Suprapubic skin (tissue), 4 donors: ENCODE results near the gene PRCC. TPM values are rescaled to one million over a fixed set of nuclear protein-coding genes. Genes with fewer than 3 reads are reported as not detected.
"Not testable (repeated sequence)": the region's sequence is repeated elsewhere in the genome, so short reads cannot be mapped to it uniquely, and the experiment has no call there.

Source experiments
- DNase-seq, 2 donors: peaks; one replicate each; pipeline ENCODE4 v3.0.0-alpha.2; 2019; ENCODE audit warnings: low spot score in 2 of 2
- H3K27ac ChIP-seq: fragments of 200-600 bp; sonication (generic); one replicate; pipeline ENCODE4 v1.5.1; 2019
- H3K27me3 ChIP-seq: fragments of 200-600 bp; sonication (generic); one replicate; pipeline ENCODE4 v1.5.1; 2019
- H3K36me3 ChIP-seq: fragments of 200-600 bp; sonication (generic); one replicate; pipeline ENCODE4 v1.5.1; 2019
- H3K4me1 ChIP-seq: fragments of 200-600 bp; sonication (generic); one replicate; pipeline ENCODE4 v1.5.1; 2019
- H3K4me3 ChIP-seq: fragments of 200-600 bp; sonication (generic); one replicate; pipeline ENCODE4 v1.5.1; 2019; ENCODE audit warnings: mild to moderate bottlenecking
- H3K9me3 ChIP-seq: fragments of 200-600 bp; sonication (generic); one replicate; pipeline ENCODE4 v1.5.1; 2019
- EP300 ChIP-seq: sonication (generic); formaldehyde crosslinking; IDR thresholded peaks from one replicate; pipeline ENCODE4 v1.6.1; 2017; ENCODE audit warnings: antibody characterized with exemption
- POLR2A ChIP-seq, 2 donors: fragments of 450-650 bp; IDR thresholded peaks; one replicate each; pipeline ENCODE4 v1.6.1; 2017; ENCODE audit warnings: antibody characterized with exemption in 2 of 2, mild to moderate bottlenecking in 2 of 2, moderate library complexity in 2 of 2
- POLR2AphosphoS5 ChIP-seq, 3 donors: sonication (generic); formaldehyde crosslinking; IDR thresholded peaks; one replicate each; pipeline ENCODE4 v1.6.1; 2017; ENCODE audit warnings: antibody characterized with exemption in 3 of 3
- WGBS: methylation state at CpG from one replicate; pipeline ENCODE4 v1.1.5; 2018; 5-methylcytosine and 5-hydroxymethylcytosine counted together
- total RNA-seq, 4 donors: library from RNA; depleted of rRNA; stranded (reverse); fragments of >200 nt; gene quantifications; one replicate each; pipeline ENCODE4 v1.1.0, GENCODE V29; 2016
- TF ChIP-seq, protein P1 (sequence below), 2 donors: fragments of 200-600 bp in 1 of 2; fragments of 450-650 bp in 1 of 2; sonication (generic) in 1 of 2; IDR thresholded peaks; one replicate each; pipeline ENCODE4 v1.5.1; 2016 to 2019; ENCODE audit warnings: antibody characterized with exemption in 2 of 2, mild to moderate bottlenecking in 1 of 2, moderate library complexity in 1 of 2

The PRCC gene
- total RNA-seq, 4 donors from 2014 or later: 39.1 to 50.1 (median 43.3) TPM

- Histone ChIP-seq H3K27me3 (no peaks in the 10 kb centered on the region), H3K4me3 (peak overlapping the region; percentile 96), H3K9me3 (no peaks in the 10 kb centered on the region), H3K4me1 (peaks cover 49% of the 10 kb centered on the region), H3K27ac (peak overlapping the region; percentile 99), H3K36me3 (no peaks in the 10 kb centered on the region)
- peak; percentile 99 for DNase-seq
- TF ChIP-seq, protein P1, sequence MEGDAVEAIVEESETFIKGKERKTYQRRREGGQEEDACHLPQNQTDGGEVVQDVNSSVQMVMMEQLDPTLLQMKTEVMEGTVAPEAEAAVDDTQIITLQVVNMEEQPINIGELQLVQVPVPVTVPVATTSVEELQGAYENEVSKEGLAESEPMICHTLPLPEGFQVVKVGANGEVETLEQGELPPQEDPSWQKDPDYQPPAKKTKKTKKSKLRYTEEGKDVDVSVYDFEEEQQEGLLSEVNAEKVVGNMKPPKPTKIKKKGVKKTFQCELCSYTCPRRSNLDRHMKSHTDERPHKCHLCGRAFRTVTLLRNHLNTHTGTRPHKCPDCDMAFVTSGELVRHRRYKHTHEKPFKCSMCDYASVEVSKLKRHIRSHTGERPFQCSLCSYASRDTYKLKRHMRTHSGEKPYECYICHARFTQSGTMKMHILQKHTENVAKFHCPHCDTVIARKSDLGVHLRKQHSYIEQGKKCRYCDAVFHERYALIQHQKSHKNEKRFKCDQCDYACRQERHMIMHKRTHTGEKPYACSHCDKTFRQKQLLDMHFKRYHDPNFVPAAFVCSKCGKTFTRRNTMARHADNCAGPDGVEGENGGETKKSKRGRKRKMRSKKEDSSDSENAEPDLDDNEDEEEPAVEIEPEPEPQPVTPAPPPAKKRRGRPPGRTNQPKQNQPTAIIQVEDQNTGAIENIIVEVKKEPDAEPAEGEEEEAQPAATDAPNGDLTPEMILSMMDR (IDR thresholded peaks at IDR 0.05): peak in 1 of 2 donors; percentile 13
- TF ChIP-seq POLR2AphosphoS5 (IDR thresholded peaks at IDR 0.05) (peak; percentile 40 to 97 (median 91)), EP300 (no peak)
- under 1% methylated on average over 35 of the region's 68 CpGs for WGBS
These were observed 15.4 kb upstream of the PRCC start for GRCh38 chr1:156751757-156752481.

GRCh38 chr1:156752843-156753482 is 14.4 kb upstream of the PRCC start:
- Histone ChIP-seq H3K27ac (peak overlapping the region; percentile 99), H3K36me3 (no peaks in the 10 kb centered on the region), H3K4me1 (peaks cover 40% of the 10 kb centered on the region), H3K27me3 (no peaks in the 10 kb centered on the region), H3K4me3 (peak overlapping the region; percentile 96), H3K9me3 (no peaks in the 10 kb centered on the region)
- TF ChIP-seq EP300 (no peak), POLR2AphosphoS5 (IDR thresholded peaks at IDR 0.05) (no peak), POLR2A (IDR thresholded peaks at IDR 0.05) (no peak)
- TF ChIP-seq, protein P1 (IDR thresholded peaks at IDR 0.05): no peak
- 19% methylated on average over 1 of the region's 1 CpG for WGBS
- no peak for DNase-seq

DNA sequence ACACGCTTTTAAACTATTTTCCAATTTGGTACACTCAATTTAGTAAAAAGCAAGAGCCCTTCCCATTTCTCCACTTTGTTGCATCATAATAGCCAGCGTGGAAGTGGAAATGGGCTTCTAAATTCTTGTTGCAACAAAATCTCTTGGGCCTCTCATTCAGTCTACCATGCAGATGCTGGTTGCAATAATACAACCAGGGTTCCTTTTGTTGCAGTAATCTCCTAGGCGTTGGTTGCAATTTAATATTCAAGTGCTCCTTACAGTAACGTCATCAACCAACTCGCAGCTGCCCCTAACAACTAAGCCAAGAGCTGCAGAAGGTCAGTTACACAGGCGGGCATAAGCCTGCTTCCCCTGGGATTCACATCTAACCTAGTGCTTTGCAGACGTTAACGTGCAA is 13.1 kb upstream of the PRCC start:
- 87% methylated on average over 8 of the region's 8 CpGs for WGBS
- H3K9me3 ChIP-seq: no peaks in the 10 kb centered on the region
- no peaks in the 10 kb centered on the region for H3K36me3 ChIP-seq
- H3K4me3 ChIP-seq: no peak overlapping the region
- no peak for DNase-seq
- H3K27me3 ChIP-seq: no peaks in the 10 kb centered on the region
- no peak overlapping the region for H3K27ac ChIP-seq
- TF ChIP-seq POLR2A (IDR thresholded peaks at IDR 0.05) (no peak), POLR2AphosphoS5 (IDR thresholded peaks at IDR 0.05) (no peak), EP300 (no peak)
- TF ChIP-seq, protein P1 (IDR thresholded peaks at IDR 0.05): no peak
- peaks cover 27% of the 10 kb centered on the region for H3K4me1 ChIP-seq

GRCh38 chr1:156755527-156755950 is 11.8 kb upstream of the PRCC start:
- Histone ChIP-seq H3K9me3 (no peaks in the 10 kb centered on the region), H3K27me3 (no peaks in the 10 kb centered on the region), H3K27ac (no peak overlapping the region), H3K36me3 (no peaks in the 10 kb centered on the region), H3K4me3 (no peak overlapping the region), H3K4me1 (peaks cover 19% of the 10 kb centered on the region)
- WGBS: 69% methylated on average over 5 of the region's 5 CpGs
- TF ChIP-seq POLR2AphosphoS5 (IDR thresholded peaks at IDR 0.05): no peak
- TF ChIP-seq, protein P1 (IDR thresholded peaks at IDR 0.05): no peak
- TF ChIP-seq POLR2A (IDR thresholded peaks at IDR 0.05): no peak
- TF ChIP-seq EP300: no peak
- DNase-seq: no peak

GRCh38 chr1:156756355-156756754 is 11.0 kb upstream of the PRCC start:
- 81% methylated on average over 1 of the region's 1 CpG for WGBS

GRCh38 chr1:156757572-156758253 is 9.6 kb upstream of the PRCC start:
- peaks cover 13% of the 10 kb centered on the region for H3K4me1 ChIP-seq
- not testable (repeated sequence) for H3K27me3 ChIP-seq, H3K4me3 ChIP-seq, H3K9me3 ChIP-seq, DNase-seq, H3K36me3 ChIP-seq, H3K27ac ChIP-seq
- WGBS: 88% methylated on average over 10 of the region's 10 CpGs

More at GRCh38 chr1:156756355-156756754, 11.0 kb upstream of the PRCC start:
- DNase-seq: no peak
- Histone ChIP-seq H3K9me3 (no peaks in the 10 kb centered on the region), H3K4me3 (no peak overlapping the region), H3K27ac (no peak overlapping the region), H3K27me3 (no peaks in the 10 kb centered on the region), H3K4me1 (peaks cover 19% of the 10 kb centered on the region), H3K36me3 (no peaks in the 10 kb centered on the region)
- TF ChIP-seq POLR2AphosphoS5 (IDR thresholded peaks at IDR 0.05) (no peak), POLR2A (IDR thresholded peaks at IDR 0.05) (no peak), EP300 (no peak)
- TF ChIP-seq, protein P1 (IDR thresholded peaks at IDR 0.05): no peak
